Activated T-cell treated with anti-CD3 and anti-CD28 coated beads for 48 hours (primary cell): ENCODE measurements around the gene METTL21C.

Source experiments
- DNase-seq: peaks from one replicate; pipeline ENCODE4 v3.0.0-alpha.2; 2020; ENCODE audit warnings: low read depth

The METTL21C gene

DNA sequence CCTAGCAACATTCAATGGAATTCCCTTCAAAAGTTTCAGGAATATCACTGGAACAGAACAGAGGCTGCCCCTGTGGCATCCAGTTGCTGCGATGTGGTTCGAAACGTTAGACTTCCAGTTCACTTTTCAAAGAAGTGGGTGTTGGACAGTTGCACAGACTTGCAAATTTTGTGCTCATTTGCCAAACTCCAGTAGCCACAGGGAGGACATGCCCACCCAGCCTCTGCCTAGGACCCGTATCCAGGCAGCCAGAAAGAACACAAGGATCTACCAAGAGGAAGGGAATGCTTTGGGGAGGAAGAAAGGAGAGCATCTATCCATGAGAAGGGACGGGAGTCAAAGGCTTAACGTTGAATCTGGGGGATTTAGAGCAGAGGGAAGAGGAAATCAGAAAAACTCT lies at the start of gene METTL21C:
TSS of gene METTL21C (minus strand) at position 108 of the 400 bp plus-strand sequence. CDS start 546 bp downstream, outside the sequence.
- no peak for DNase-seq

DNA sequence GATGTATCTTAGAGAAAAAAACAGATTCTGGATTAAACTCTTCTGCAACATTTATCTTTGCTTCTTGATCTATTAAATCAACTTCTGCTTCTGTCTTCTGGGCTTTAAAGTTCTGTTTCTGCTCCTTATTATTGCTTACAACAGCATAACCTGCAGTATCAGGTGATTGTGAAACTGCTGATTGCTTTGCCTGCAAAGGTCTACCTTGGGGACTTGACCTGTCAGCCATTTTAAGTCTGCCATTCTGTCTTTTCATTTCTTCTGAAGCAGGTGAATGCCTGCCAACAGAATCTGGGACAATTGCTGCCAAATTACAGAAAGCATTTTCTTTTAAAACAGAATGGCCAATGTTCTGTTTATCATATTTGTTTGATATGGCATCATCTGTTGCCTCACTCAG lies 47.7 kb upstream of the METTL21C start:
- DNase-seq = no peak

DNA sequence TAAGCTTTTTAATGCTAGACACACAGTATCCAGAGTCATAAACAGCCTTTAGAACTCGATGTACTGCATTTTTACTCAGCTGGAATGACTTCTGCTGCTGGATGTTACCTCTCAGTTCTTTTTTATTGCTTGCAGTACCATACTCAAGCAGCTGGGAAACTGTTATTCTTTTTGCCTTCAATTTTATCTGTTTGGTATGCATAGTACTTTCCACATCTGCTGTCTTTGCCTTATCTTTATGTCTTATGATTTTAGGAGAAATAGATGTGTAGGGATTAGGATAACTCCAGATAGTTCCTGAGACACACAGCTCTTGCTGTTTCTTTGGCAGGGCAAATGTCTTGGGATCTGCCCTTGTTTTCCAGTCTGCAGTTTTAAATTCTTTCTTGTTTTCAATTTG lies 47.3 kb upstream of the METTL21C start:
- DNase-seq = no peak

DNA sequence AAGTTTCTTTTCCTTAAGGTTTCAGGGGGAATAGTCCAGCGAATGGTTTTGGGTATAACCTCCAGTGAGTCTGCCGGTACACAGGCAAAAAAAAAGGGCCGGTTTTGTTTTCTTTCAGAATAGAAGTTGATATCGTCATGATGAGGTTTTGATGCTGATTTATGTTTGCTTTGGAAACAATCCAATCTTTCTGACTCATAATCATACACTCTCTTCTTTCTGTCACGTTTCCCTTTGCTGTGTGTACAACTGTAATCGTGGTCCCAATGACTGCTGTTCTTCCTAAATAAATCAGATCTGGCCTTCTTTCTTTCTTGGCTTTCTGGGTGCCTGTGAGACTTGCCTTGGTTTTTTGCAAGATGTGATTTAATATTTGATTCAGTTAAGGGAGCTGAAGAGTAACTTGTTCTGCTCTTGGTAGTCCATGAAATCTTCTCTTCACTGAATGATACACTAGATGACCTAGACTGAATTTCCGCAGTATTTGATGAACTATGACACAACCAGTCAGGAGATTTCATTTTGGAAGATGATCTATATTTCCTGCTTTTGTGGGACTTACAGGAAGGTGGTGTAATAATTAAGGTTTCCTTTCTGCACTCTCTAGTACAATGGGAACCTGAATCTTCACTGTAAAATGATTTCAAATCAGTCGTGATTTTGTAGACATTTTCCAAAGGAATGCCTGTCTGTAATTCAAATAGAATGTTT lies 34.9 kb upstream of the METTL21C start:
- no peak for DNase-seq

DNA sequence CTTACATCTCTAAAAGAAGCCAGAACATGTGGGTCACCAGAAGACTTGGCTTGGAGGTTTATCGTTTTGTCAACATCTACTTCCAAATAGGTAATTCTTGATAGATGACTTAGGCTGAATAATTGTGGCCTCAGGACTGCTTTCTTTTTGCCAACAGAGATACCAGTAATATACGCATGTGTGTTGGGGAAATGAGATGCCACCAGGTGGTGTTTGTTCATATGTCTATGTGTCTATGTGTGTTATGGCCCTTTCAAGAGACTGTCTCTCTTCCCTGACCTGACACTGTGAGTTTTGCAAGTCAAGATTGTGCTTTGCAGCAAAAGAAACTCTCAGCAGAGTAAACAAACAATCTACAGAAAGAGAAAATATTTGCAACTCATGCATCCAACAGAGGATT lies 31.6 kb upstream of the METTL21C start:
- DNase-seq = no peak

DNA sequence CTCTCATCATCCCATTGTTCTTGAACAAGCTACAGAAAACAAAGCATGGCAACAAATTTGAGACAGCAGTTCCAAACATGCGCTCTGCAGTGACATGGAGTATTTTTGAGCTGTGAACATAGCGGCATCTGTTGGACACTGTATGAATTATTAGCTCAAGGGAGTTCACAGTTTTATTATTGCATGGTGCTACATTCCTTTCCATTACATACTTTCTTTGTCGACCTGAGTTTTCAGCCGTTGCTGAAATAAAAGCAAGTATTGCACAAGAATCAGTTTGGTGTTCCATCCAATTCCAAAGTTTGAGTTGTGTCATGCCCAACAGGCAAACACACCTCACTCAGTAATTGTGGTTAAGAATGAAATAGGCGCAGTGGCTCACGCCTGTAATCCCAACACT lies 30.1 kb upstream of the METTL21C start:
- no peak for DNase-seq

DNA sequence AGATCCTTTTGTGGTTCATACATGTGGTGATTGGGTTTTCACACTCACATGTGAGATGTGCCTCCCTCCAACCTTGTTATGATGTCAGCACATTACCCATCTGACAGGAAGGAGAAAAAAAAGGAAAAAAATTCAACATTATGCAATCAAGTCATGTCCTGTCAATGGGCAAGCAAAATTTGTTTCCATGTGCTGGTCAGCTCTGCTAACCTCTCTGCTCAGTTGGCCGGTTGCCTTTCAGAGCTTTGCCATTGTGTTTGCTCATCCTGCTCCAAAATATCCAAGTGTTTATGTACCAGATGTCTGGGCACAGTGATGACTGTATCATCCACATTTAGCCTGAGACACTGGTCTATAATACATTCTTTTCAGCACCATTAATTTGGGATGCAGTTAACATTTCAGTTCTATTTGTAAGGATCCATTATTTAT lies 27.0 kb upstream of the METTL21C start:
- DNase-seq = no peak

DNA sequence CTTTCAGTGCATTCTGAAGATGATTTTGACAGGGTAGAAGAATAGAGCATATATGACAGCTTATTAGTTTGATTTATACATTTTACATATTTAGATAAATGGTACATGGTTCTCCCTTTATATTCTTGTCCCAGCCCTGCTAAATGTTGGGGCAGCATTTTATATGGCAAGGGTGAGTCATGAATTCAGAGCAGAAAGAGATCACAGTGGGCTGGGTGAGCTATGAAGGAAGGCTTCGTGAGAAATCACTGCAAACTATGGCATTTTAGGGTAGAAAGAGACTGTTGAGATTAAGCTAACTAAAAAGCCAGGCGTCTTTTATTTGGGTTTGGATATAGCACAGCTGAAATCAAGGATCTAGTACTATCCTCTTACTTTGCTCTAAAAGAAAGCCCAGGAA lies 23.9 kb upstream of the METTL21C start:
- no peak for DNase-seq

DNA sequence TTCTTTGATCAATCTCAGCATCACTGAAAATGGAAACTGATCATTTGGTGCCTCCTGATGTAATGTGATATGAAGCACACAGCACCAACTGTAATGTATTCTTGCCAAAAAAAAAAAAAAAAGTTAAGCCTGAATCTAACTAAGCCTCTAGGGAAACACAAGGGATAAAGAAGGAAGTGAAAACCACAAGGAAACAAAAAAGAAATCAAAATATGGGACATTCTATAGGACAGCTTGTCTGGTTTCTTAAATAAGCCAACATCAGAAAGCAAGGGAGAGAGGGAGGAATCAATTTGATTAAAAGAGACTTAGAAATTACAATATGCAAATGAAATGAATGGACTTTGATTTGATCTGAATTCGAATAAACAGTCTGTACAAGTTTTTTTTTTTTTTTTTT lies 20.6 kb upstream of the METTL21C start:
- no peak for DNase-seq

DNA sequence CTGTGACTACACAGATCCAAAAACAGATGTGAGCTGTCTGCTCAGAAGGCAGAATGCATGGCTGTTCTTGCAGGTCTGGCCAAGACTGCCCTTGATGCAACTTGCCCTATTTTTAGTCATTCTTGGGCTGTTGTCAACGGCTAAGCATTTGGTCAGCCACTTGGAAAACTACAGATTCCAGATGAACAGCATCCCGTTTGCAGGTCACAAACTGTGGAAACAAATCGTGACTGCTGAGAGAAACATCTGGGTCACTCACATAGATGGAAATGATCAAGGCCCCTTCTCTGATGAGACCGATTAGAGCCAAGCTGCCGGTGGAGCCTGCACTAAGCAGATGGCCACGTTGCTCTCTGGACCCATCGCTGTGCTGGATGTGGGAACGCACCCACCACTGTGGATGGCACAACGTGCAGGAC lies 15.4 kb upstream of the METTL21C start:
- no peak for DNase-seq

DNA sequence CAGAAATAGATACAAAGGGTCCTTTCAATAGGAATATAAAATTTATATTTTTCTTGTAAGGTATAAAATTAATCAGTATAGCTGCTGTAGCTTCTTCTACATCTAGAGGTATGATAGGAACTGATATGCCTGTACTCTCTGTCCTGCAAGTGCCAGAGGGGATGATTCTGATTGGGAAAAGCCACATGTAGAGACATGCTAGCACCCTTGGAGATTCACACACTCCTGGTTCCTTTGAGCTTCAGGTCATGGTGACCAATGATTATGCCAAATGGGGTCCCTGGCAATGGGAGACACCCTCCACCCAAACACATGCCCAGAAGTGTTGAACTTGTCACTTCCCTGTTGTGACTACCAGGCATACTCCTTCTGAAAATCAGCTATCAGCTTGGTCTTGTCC lies 14.7 kb upstream of the METTL21C start:
- DNase-seq = no peak

DNA sequence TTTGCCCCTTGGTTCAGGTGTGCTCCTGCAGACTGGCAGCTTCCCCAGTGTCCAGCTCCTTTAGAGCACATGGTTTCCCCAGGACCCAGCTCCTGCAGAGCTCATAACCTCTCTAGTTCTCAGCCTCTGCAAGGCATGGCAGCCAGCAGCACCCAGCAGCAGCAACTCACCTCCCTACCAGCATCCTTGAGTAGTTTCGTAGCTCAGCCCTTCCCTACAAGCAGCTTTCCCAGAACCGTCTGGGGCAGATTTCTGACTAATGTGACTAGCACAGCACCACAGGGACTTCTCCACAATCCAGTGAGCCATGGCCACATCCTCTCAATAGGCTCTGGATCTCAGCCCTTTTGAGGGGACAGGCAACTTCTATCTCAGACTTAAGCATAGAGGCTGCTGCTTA lies 14.1 kb upstream of the METTL21C start:
- no peak for DNase-seq

DNA sequence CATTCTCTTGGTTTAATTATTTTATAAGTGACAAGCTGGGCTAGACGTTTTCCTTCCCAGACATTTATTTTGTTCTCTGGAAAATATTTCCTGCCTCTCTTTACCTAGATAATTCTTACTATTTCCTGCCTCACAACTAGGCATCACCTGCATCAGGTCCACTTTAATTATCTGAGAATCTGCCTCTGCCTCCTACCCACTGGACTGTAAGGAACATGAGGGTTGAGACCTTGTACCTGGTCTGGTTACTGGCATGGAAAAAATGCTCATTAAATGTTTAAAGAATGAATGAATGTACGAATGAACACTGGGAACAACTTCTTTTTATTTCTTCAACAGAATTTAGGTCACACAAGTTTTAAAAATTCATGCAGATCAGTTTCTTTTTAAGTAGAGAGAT lies 13.4 kb upstream of the METTL21C start:
- DNase-seq = no peak

DNA sequence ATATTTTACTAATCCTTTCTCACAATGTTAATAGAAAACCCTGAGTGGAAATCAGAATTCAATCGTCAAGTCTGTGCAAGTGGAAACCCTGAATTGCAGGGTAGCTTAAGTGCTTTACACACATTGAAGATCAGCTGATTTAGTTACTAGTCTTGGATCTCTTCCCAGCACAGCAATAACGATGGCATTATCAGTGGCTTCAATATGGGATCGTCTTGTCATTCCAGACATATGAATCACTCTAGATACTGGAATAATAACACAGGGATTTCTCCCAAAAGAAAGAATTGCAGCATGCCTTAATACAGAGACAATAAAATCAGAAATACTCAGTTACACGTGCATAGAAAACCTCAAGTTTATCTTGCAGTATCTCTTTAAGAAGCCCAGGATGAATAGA lies 12.6 kb upstream of the METTL21C start:
- DNase-seq = no peak

DNA sequence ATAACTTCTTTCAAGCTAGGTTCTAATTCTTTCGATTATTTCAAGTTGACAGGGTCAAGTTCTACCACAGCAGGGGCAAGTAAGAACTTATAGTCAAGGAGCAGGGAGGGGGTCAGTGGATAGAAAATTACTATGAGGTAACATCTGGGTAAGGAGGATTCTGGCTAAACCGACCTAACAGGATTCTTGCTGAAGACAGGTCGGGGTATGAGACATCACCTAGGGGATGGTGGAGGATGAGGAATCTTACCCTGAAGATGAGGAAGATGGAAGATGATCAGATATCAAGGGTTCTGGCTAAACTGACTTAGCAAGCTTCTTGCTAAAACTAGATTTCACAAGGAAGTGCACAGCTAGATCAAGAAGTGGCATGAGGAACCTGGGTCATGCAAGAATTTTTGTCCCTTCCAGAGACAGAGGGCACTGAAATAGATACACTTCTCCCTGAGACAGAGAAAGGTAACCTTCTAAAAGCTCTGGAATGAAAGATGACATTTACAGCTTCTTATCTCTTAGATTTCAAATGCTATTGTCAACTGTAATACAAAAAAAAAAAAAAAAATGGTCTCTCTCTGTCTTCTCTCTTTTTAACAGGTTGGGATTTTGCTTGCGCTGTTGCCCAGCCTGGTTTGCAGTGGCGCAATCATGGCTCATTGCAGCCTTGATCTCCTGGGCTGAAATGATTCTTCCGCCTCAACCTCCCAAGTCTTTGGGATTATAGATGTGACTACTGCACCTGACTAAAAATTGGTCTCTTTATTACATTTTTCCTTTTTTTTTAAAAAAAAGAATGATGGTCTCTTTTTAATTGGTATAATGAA lies 9.6 kb upstream of the METTL21C start:
- no peak for DNase-seq

DNA sequence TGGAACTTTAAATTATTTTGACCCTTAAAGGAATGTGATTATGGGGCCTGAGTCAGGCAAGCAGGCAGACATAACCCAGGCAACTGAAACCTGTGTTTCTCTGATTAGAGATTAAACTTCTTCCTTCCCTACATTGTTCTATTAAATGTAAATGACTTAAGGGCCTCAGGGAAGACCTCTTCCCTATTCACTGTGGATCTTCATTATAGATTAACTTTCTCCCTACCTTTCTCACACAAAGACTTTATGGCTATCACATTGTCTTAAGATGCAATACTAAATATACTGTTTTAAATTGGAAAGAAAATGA lies 8.8 kb upstream of the METTL21C start:
- no peak for DNase-seq

DNA sequence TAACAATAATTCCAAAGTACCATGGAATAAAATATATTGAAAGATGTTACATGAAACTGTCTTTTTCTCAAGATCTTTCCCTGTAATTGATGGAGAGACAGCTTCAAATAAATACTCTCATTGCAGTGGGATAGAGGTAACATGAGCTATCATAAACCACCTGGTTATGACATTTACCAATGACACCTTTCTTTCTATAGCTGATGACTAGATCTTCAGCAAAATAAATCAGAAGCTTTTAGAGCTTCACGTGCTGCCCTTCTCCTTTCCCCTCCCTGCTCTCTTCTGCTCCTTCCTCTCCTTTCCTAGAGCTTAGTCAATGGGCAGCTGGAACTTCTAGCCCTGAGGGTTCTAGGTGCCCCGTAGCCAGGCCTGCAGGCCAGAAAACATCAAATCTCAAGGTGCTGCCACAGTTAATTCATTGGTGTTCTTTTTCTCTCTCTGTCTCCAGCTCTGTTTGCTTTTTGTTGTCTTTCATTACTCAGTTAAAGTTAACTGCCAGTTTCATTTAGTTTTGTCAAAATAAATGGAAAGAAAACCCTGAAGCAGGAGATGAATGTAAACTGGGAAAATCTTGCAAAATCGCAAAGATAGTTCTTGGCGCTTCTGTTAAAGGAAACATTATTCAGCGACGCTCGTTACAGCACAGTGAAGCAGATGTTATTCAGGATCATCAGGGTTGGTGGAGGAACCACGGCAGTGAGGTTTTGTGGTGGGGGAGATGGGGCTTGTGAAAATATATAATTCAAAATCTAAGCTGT lies 8.3 kb upstream of the METTL21C start:
- DNase-seq = no peak

DNA sequence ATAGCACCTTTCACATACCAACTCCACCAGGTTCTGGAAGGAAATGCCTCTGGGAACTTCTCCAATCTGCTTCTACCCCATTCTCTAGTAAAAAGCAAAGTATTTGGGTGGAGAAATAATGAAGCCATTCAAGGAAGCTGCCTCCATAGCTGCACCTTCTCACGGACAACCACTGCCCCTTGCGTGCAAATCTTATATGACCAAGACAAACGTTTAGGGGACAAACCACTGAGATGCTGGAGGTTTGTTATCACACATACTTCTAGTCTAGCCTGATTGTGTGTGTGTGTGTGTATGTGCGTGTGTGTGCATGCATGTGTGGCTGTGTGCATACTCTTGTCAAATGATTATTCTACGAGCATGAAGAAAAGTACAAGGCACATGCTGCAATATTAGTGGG lies 6.5 kb upstream of the METTL21C start:
- DNase-seq = no peak

DNA sequence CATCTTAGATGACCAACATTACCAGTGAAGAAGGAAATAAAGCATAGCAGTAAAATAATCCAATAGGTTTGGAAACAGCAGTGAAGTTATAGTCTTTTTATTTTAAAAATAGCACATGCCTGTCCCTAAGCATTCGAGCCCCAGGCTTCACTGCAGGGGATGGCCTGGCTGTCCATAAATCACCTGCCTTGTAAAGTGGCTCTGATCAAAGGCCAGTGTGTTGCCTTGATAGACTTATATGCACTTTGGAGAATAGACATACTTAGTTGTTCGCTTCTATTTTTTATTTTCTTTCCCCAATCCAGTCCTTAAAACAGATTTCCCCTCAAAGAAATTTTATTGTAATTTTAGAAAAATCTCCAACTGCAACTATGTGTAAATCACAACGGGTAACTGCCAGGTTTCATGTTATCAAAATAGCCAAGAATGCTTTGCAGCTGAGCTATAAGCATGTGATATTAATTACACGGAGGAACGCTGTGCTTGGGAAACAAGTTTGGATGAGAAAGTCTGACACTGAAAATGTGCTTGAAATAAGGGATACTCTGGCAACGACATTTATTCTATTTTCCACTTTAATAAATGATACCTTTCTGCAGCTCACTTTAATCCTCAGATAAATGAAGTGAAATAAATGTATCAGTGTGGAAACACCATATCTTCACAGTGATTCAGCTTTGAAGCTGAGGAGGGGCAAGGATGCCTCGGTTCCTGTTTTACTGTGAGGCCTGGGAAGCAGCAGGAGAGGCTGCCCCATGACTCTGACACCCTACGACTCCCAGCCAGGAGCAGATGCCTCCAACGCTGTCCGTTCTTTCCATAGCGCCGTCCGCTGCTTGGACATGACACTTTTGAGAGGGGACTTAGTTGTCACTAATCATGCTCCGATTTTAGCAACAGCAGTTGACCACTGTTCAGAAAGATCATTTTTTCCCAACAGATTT lies 5.5 kb upstream of the METTL21C start:
- DNase-seq = no peak

DNA sequence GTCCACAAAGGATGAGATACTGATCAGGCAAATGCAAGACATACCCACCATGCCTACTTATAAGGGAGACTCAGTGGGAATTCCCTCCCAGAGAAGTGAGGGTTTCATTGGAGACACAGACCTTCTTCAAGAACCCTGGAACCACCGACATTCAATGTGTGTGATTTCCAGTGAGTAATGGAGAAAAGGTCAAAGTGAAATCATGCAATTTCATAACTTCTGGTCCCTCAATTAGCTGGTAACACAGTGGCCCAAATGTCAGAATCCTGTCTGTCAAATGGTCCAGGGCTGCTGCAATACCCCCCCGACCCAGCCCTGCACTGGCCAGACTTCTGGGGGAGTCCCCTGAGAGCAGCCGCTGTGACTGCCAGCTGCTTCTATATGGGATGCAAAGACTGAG lies 4.7 kb upstream of the METTL21C start:
- DNase-seq = no peak

DNA sequence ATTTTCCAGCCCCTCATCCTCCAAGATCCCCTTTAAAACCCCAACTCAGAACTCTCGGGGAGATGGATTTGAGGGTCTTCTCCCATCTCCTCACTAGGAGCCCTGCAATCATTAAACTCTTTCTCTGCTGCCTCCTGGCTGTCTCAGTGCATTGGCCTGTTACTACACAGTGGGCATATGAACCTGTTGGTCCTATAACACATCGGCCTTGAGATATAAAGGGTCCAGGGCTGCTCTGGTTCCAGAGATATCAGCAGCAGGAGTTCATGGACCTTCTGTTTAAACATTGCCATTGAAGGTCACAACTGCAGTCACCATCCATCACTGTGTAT lies 3.8 kb upstream of the METTL21C start:
- no peak for DNase-seq
